Esophagus squamous epithelium (tissue), 5 donors: Measurements from ENCODE around the gene DVL1. TPM values are rescaled to one million over a fixed set of nuclear protein-coding genes. Genes with fewer than 3 reads are reported as not detected.

Experiments
- DNase-seq: peaks from one replicate; lab custom pipeline; 2025; lab: John Stamatoyannopoulos, UW
- H3K27ac ChIP-seq, 4 donors: fragments of 200-600 bp; sonication (generic); one replicate each; pipeline ENCODE4 v1.5.1; 2016 to 2019; ENCODE audit warnings: mild to moderate bottlenecking in 1 of 4
- H3K27me3 ChIP-seq, 4 donors: fragments of 200-600 bp; sonication (generic); 1 replicate in 3 of 4; 2 replicates in 1 of 4; pipeline versions ENCODE4 v1.5.1 to v1.6.0; 2017 to 2021; ENCODE audit warnings: antibody characterized with exemption in 1 of 4
- H3K36me3 ChIP-seq, 3 donors: fragments of 200-600 bp; sonication (generic); one replicate each; pipeline ENCODE4 v1.5.1; 2016 to 2019
- H3K4me1 ChIP-seq, 3 donors: fragments of 200-600 bp; sonication (generic); one replicate each; pipeline ENCODE4 v1.5.1; 2017 to 2019
- H3K4me3 ChIP-seq, 4 donors: fragments of 200-600 bp; sonication (generic); 1 replicate in 3 of 4; 2 replicates in 1 of 4; pipeline ENCODE4 v1.5.1; 2016 to 2019; ENCODE audit warnings: mild to moderate bottlenecking in 2 of 4, moderate library complexity in 1 of 4
- H3K9me3 ChIP-seq, 3 donors: fragments of 200-600 bp; sonication (generic); one replicate each; pipeline ENCODE4 v1.5.1; 2016 to 2019
- POLR2A ChIP-seq, 4 donors: fragments of 450-650 bp; IDR thresholded peaks; one replicate each; pipeline ENCODE4 v1.6.1; 2017; ENCODE audit warnings: antibody characterized with exemption in 4 of 4, mild to moderate bottlenecking in 4 of 4, moderate library complexity in 3 of 4
- WGBS, 2 donors: methylation state at CpG; one replicate each; pipeline ENCODE4 v1.1.5; 2018; 5-methylcytosine and 5-hydroxymethylcytosine counted together
- intact Hi-C: fragments of 100-400 bp; cut with DNase I; formaldehyde crosslinking; loops from one replicate; pipeline ENCODE4 v1.15.0; 2022
- total RNA-seq, 4 donors: library from RNA; depleted of rRNA; stranded (reverse); fragments of >200 nt; gene quantifications; one replicate each; pipeline ENCODE4 v1.1.0, GENCODE V29; 2016
- TF ChIP-seq, protein P1 (sequence below), 6 experiments: fragments of 450-650 bp in 4 of 6; fragments of 200-600 bp in 2 of 6; sonication (generic) in 2 of 6; IDR thresholded peaks; one replicate each; pipeline ENCODE4 v1.5.1; 2016 to 2019; ENCODE audit warnings: antibody characterized with exemption in 6 of 6, mild to moderate bottlenecking in 4 of 6, moderate library complexity in 4 of 6
- donor health status: DM: yes; HTN: yes; CAD: no.

Gene DVL1
- total RNA-seq, 4 donors from 2014 or later: 63.5 to 111 (median 88.0) TPM

DNA sequence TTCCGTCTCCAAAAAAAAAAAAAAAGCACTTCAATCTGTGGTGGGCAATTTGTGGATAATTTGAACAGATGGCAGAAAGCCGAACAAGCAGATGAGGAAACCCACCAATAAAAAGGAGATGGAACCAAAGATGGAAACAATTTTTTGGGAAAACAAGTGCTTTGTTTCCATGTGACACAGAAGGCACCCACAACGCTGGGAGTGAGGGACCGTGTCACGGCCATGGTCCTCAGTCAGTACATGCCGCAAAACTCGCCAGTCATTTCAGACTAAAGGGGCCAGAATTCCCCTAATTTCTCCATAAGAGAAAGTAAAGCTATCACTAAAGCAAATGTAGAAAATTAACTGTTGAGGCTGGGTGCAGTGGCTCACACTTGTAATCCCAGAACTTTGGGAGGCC, 44.9 kb upstream of the DVL1 start:
- 79 to 93% methylated on average over 7 of the region's 7 CpGs for WGBS, 2 donors
- TF ChIP-seq, protein P1, sequence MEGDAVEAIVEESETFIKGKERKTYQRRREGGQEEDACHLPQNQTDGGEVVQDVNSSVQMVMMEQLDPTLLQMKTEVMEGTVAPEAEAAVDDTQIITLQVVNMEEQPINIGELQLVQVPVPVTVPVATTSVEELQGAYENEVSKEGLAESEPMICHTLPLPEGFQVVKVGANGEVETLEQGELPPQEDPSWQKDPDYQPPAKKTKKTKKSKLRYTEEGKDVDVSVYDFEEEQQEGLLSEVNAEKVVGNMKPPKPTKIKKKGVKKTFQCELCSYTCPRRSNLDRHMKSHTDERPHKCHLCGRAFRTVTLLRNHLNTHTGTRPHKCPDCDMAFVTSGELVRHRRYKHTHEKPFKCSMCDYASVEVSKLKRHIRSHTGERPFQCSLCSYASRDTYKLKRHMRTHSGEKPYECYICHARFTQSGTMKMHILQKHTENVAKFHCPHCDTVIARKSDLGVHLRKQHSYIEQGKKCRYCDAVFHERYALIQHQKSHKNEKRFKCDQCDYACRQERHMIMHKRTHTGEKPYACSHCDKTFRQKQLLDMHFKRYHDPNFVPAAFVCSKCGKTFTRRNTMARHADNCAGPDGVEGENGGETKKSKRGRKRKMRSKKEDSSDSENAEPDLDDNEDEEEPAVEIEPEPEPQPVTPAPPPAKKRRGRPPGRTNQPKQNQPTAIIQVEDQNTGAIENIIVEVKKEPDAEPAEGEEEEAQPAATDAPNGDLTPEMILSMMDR (IDR thresholded peaks at IDR 0.05): no peak
- no peak overlapping the region for H3K27ac ChIP-seq
- H3K27me3 ChIP-seq: no peaks in the 10 kb centered on the region
- peaks cover 35 to 91% (median 73%) of the 10 kb centered on the region in 3 donors for H3K36me3 ChIP-seq
- no peak for DNase-seq
- no peak overlapping the region for H3K4me3 ChIP-seq
- intact Hi-C loops: no loop called here
- no peaks in the 10 kb centered on the region for H3K9me3 ChIP-seq
- peaks cover 6 to 30% (median 12%) of the 10 kb centered on the region in 3 donors for H3K4me1 ChIP-seq

DNA sequence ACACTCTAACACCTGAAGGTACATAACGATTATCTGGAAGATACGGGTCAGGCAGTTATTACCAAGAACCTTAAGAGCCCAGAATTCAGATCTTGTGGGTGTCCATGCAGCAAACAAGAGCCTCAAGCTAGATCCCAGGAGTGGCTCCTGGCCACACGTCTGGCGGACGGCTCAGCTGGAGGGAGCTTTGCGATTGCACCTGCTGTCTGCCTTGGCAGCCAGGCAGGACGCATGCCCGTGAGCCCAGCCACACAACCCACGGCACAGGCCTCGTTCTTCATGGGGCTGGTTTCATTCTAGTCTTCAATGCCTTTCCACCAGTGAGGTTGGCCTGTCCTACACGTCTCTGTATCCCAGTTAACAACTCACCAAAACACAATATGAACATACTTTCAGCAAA, 44.2 kb upstream of the DVL1 start:
- TF ChIP-seq, protein P1 (IDR thresholded peaks at IDR 0.05): no peak
- TF ChIP-seq POLR2A (IDR thresholded peaks at IDR 0.05): no peak
- Histone ChIP-seq H3K36me3 (peaks cover 35 to 98% (median 80%) of the 10 kb centered on the region in 3 donors), H3K9me3 (no peaks in the 10 kb centered on the region), H3K27me3 (no peaks in the 10 kb centered on the region), H3K4me1 (peaks cover 6 to 29% (median 12%) of the 10 kb centered on the region in 3 donors), H3K4me3 (no peak overlapping the region), H3K27ac (no peak overlapping the region)
- no peak for DNase-seq
- 77 to 94% methylated on average over 6 to 9 of the region's 11 CpGs for WGBS, 2 donors
- intact Hi-C loops: no loop called here

DNA sequence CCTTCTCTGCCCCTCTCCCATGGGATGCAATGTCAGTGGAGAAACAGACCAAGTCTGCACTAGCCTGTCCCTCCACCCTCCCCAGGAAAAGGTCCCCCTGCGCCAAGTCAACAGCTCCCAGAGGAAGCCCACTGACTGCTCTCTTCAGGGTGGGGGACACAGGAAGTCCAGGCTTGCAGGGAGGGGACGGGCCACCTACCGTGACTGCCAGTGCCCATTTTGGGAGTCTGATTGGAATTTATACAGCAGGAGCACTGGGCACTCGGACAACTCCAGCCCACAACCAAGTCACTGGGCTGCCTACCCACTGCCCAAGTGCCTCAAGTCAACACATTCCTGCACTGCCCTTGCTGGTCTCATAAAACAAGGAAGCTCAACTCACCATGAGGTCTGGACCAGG, 43.8 kb upstream of the DVL1 start:
- Histone ChIP-seq H3K36me3 (peaks cover 37 to 100% (median 84%) of the 10 kb centered on the region in 3 donors), H3K9me3 (no peaks in the 10 kb centered on the region), H3K4me1 (peaks cover 3 to 25% (median 8%) of the 10 kb centered on the region in 3 donors), H3K27me3 (no peaks in the 10 kb centered on the region), H3K4me3 (no peak overlapping the region), H3K27ac (no peak overlapping the region)
- WGBS, 2 donors: 93 to 95% methylated on average over 2 to 3 of the region's 4 CpGs
- no peak for DNase-seq
- intact Hi-C loops: no loop called here
- TF ChIP-seq, protein P1 (IDR thresholded peaks at IDR 0.05): no peak
- TF ChIP-seq POLR2A (IDR thresholded peaks at IDR 0.05): no peak

DNA sequence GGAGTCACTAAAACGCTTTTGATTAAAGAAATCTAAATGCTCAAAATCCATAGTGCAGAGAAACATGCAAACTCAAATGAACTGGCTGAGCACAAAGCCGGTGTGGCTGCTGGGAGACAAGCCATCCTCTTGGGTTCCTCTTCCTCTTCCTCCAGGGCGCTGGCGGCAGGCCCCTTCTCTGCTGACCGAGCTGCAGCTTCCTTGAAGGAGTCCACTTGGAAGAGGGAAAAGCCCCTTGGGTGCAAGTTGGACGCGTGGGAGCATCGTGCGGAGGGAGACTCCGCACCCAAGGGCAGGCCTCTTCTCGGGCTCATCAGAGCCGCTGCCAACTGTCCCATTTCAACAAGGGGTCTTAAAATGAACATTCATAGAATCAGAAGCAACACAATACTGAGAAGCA, 42.0 kb upstream of the DVL1 start:
- H3K9me3 ChIP-seq: no peaks in the 10 kb centered on the region
- WGBS, 2 donors: 91 to 93% methylated on average over 7 to 12 of the region's 12 CpGs
- peaks cover 0 to 7% (median 0%) of the 10 kb centered on the region in 3 donors for H3K4me1 ChIP-seq
- DNase-seq: no peak
- intact Hi-C loops: no loop called here
- TF ChIP-seq POLR2A (IDR thresholded peaks at IDR 0.05): no peak
- TF ChIP-seq, protein P1 (IDR thresholded peaks at IDR 0.05): no peak
- no peak overlapping the region for H3K4me3 ChIP-seq
- no peaks in the 10 kb centered on the region for H3K27me3 ChIP-seq
- H3K36me3 ChIP-seq: peaks cover 55 to 100% (median 94%) of the 10 kb centered on the region in 3 donors
- no peak overlapping the region for H3K27ac ChIP-seq

DNA sequence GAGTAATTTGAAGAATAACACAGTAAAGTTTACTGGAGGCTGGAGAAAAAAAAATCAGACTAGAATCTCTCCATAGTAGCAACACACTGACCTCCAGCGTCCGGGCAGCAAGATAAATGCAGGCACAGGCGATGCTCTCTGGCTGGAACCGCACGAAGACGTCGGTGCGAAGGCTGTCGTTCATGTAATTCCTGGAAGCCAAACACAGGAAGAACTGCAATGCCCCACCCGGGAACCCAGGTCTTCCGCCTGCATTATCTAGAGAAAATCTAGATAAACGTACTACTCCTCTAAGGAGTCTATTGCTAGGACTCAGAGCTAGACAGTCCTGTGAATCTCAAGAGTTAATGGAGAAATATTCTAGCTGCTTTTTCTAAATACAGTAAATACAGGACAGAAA, 41.5 kb upstream of the DVL1 start:
- no peak for DNase-seq
- H3K27me3 ChIP-seq: no peaks in the 10 kb centered on the region
- TF ChIP-seq POLR2A (IDR thresholded peaks at IDR 0.05): no peak
- TF ChIP-seq, protein P1 (IDR thresholded peaks at IDR 0.05): no peak
- WGBS, 2 donors: 82 to 88% methylated on average over 12 of the region's 12 CpGs
- intact Hi-C loops: no loop called here
- H3K4me1 ChIP-seq: peaks cover 0 to 5% (median 0%) of the 10 kb centered on the region in 3 donors
- no peak overlapping the region for H3K27ac ChIP-seq
- H3K36me3 ChIP-seq: peaks cover 59 to 100% (median 99%) of the 10 kb centered on the region in 3 donors
- H3K4me3 ChIP-seq: no peak overlapping the region
- no peaks in the 10 kb centered on the region for H3K9me3 ChIP-seq
